ENCODE data around the gene ASXL3.
A peak's percentile ranks its signal among the peaks of the same experiment; 100 is the strongest.

Gene ASXL3

GRCh38 chr18:33571998-33572787, 5.8 kb upstream of the ASXL3 start:
- no peak overlapping the region for H3K4me3 ChIP-seq (ENCODE audit: control insufficient read depth, low read depth, low read length)
- TF ChIP-seq CTCF (IDR thresholded peaks at IDR 0.05; ENCODE audit: control insufficient read depth, insufficient read depth, low read depth, low read length, missing control alignments), result no peak
- DNase-seq (ENCODE audit: low read depth), result no peak

- TF ChIP-seq CTCF (IDR thresholded peaks at IDR 0.05; ENCODE audit: control insufficient read depth, insufficient read depth, low read depth, low read length, missing control alignments), result no peak
- DNase-seq (ENCODE audit: low read depth), result no peak
These were observed 4.8 kb upstream of the ASXL3 start for GRCh38 chr18:33573193-33573592.

GRCh38 chr18:33575451-33575850, 2.6 kb upstream of the ASXL3 start:
- no peak for TF ChIP-seq CTCF (IDR thresholded peaks at IDR 0.05; ENCODE audit: control insufficient read depth, insufficient read depth, low read depth, low read length, missing control alignments)
- no peak for DNase-seq (ENCODE audit: low read depth)
- H3K4me3 ChIP-seq (ENCODE audit: control insufficient read depth, low read depth, low read length), result no peak overlapping the region

More at GRCh38 chr18:33573193-33573592, 4.8 kb upstream of the ASXL3 start:
- H3K4me3 ChIP-seq (ENCODE audit: control insufficient read depth, low read depth, low read length), result no peak overlapping the region

GRCh38 chr18:33576999-33577646, 896 bp upstream of the ASXL3 start:
- no peak for DNase-seq (ENCODE audit: low read depth)
- no peak for TF ChIP-seq CTCF (IDR thresholded peaks at IDR 0.05; ENCODE audit: control insufficient read depth, insufficient read depth, low read depth, low read length, missing control alignments)
- H3K4me3 ChIP-seq (ENCODE audit: control insufficient read depth, low read depth, low read length), result no peak overlapping the region

GRCh38 chr18:33578518-33579348, 714 bp downstream of the ASXL3 start:
- peak overlapping the region; percentile 26 for H3K4me3 ChIP-seq (ENCODE audit: control insufficient read depth, low read depth, low read length)
- no peak for TF ChIP-seq CTCF (IDR thresholded peaks at IDR 0.05; ENCODE audit: control insufficient read depth, insufficient read depth, low read depth, low read length, missing control alignments)
- no peak for DNase-seq (ENCODE audit: low read depth)

- H3K4me3 ChIP-seq (ENCODE audit: control insufficient read depth, low read depth, low read length), result no peak overlapping the region
- TF ChIP-seq CTCF (IDR thresholded peaks at IDR 0.05; ENCODE audit: control insufficient read depth, insufficient read depth, low read depth, low read length, missing control alignments), result no peak
- DNase-seq (ENCODE audit: low read depth), result no peak
These were observed 1.6 kb downstream of the ASXL3 start for GRCh38 chr18:33579349-33580215.
